Peyer's patch (tissue), 4 donors: ENCODE measurements around the gene AANAT. TPM values are rescaled to one million over a fixed set of nuclear protein-coding genes. Genes with fewer than 3 reads are reported as not detected.
A peak's percentile ranks its signal among the peaks of the same experiment; 100 is the strongest.

ENCODE experiments used
- DNase-seq, 3 donors: peaks; one replicate each; pipeline ENCODE4 v3.0.0-alpha.2; 2017 to 2019
- H3K27ac ChIP-seq, 4 donors: fragments of 200-600 bp; sonication (generic); one replicate each; pipeline ENCODE4 v1.5.1; 2016 to 2019
- H3K27me3 ChIP-seq, 2 donors: fragments of 200-600 bp; sonication (generic); one replicate each; pipeline ENCODE4 v1.5.1; 2019
- H3K36me3 ChIP-seq, 3 donors: fragments of 200-600 bp; sonication (generic); one replicate each; pipeline ENCODE4 v1.5.1; 2016 to 2019
- H3K4me1 ChIP-seq, 4 donors: fragments of 200-600 bp; sonication (generic); one replicate each; pipeline ENCODE4 v1.5.1; 2016 to 2019
- H3K4me3 ChIP-seq, 4 donors: fragments of 200-600 bp; sonication (generic); 1 replicate in 3 of 4; 2 replicates in 1 of 4; pipeline ENCODE4 v1.5.1; 2016 to 2019; ENCODE audit warnings: mild to moderate bottlenecking in 1 of 4
- H3K9me3 ChIP-seq, 4 donors: fragments of 200-600 bp; sonication (generic); one replicate each; pipeline ENCODE4 v1.5.1; 2016 to 2019; ENCODE audit warnings: mild to moderate bottlenecking in 1 of 4
- CTCF ChIP-seq, 6 experiments: fragments of 450-650 bp in 4 of 6; fragments of 200-600 bp in 2 of 6; sonication (generic) in 1 of 6; IDR thresholded peaks; one replicate each; pipeline ENCODE4 v1.5.1; 2017 to 2019; ENCODE audit warnings: antibody characterized with exemption in 6 of 6, mild to moderate bottlenecking in 3 of 6, moderate library complexity in 1 of 6
- POLR2A ChIP-seq, 2 donors: fragments of 450-650 bp; IDR thresholded peaks; one replicate each; pipeline ENCODE4 v1.5.1; 2017; ENCODE audit warnings: antibody characterized with exemption in 2 of 2, mild to moderate bottlenecking in 2 of 2, moderate library complexity in 2 of 2
- total RNA-seq, 4 donors: library from RNA; depleted of rRNA; stranded (reverse); fragments of >200 nt; gene quantifications; one replicate each; pipeline ENCODE4 v1.1.0, GENCODE V29; 2016

The AANAT gene
- total RNA-seq, 4 donors from 2014 or later, result not detected

- peak overlapping the region in 3 of 4 donors; percentile 35 to 91 (median 55) for H3K27ac ChIP-seq
- peak in 1 of 3 donors; percentile 56 for DNase-seq
Observed at GRCh38 chr17:76485569-76485968, 18.2 kb downstream of the AANAT start.

GRCh38 chr17:76487451-76488192 is 20.2 kb downstream of the AANAT start:
- Histone ChIP-seq H3K27ac (peak overlapping the region in 1 of 4 donors; percentile 2), H3K4me1 (peaks cover 3 to 35% (median 29%) of the 10 kb centered on the region in 4 donors), H3K4me3 (no peak overlapping the region), H3K27me3 (no peaks in the 10 kb centered on the region), H3K36me3 (no peaks in the 10 kb centered on the region), H3K9me3 (no peaks in the 10 kb centered on the region)
- DNase-seq, result no peak
- TF ChIP-seq POLR2A (IDR thresholded peaks at IDR 0.05) (no peak), CTCF (IDR thresholded peaks at IDR 0.05) (no peak)

More at GRCh38 chr17:76485569-76485968, 18.2 kb downstream of the AANAT start:
- no peaks in the 10 kb centered on the region for H3K9me3 ChIP-seq
- H3K36me3 ChIP-seq, result no peaks in the 10 kb centered on the region
- H3K27me3 ChIP-seq, result no peaks in the 10 kb centered on the region
- H3K4me1 ChIP-seq, result peaks cover 3 to 15% (median 14%) of the 10 kb centered on the region in 4 donors
- H3K4me3 ChIP-seq, result no peak overlapping the region
- TF ChIP-seq CTCF (IDR thresholded peaks at IDR 0.05) (no peak), POLR2A (IDR thresholded peaks at IDR 0.05) (no peak)

- H3K4me3 ChIP-seq, result no peak overlapping the region
- H3K9me3 ChIP-seq, result no peaks in the 10 kb centered on the region
- no peak for DNase-seq
- H3K27ac ChIP-seq, result peak overlapping the region in 3 of 4 donors; percentile 12 to 89 (median 83)
- peaks cover 3 to 51% (median 42%) of the 10 kb centered on the region in 4 donors for H3K4me1 ChIP-seq
- H3K27me3 ChIP-seq, result no peaks in the 10 kb centered on the region
- H3K36me3 ChIP-seq, result no peaks in the 10 kb centered on the region
- TF ChIP-seq CTCF (IDR thresholded peaks at IDR 0.05), result no peak
Observed at GRCh38 chr17:76490112-76490710, 22.8 kb downstream of the AANAT start.

- peak in 1 of 3 donors; percentile 62 for DNase-seq
- Histone ChIP-seq H3K36me3 (no peaks in the 10 kb centered on the region), H3K9me3 (no peaks in the 10 kb centered on the region), H3K4me1 (peaks cover 3 to 56% (median 42%) of the 10 kb centered on the region in 4 donors), H3K27ac (peak overlapping the region; percentile 80 to 89 (median 83)), H3K27me3 (no peaks in the 10 kb centered on the region), H3K4me3 (peak overlapping the region in 1 of 4 donors; percentile 34)
- TF ChIP-seq CTCF (IDR thresholded peaks at IDR 0.05) (no peak), POLR2A (IDR thresholded peaks at IDR 0.05) (no peak)
Observed at GRCh38 chr17:76491271-76492122, 24.1 kb downstream of the AANAT start.
